Heart left ventricle (tissue), 16 donors: ENCODE results near the gene ENAH. TPM values are rescaled to one million over a fixed set of nuclear protein-coding genes. Genes with fewer than 3 reads are reported as not detected.

Source experiments
- ATAC-seq, 4 donors: fragments of 200-7000 bp; cut with Tn5 transposase; one replicate each; pipeline ENCODE4 v1.9.1; 2020 to 2022; ENCODE audit warnings: moderate library complexity in 4 of 4, mild to moderate bottlenecking in 3 of 4, moderate number of reproducible peaks in 1 of 4
- DNase-seq, 5 donors: peaks; one replicate each; pipeline ENCODE4 v3.0.0-alpha.2; 2020
- H3K27ac ChIP-seq, 12 donors: fragments of 200-600 bp; sonication (generic) in 4 of 12; one replicate each; pipeline versions ENCODE4 v1.5.0 to v1.8.0; 2016 to 2022; ENCODE audit warnings: mild to moderate bottlenecking in 2 of 12
- H3K27me3 ChIP-seq, 9 donors: fragments of 200-600 bp; sonication (generic) in 2 of 9; one replicate each; pipeline versions ENCODE4 v1.5.1 to v1.8.0; 2016 to 2022; ENCODE audit warnings: mild to moderate bottlenecking in 3 of 9
- H3K36me3 ChIP-seq, 9 donors: fragments of 200-600 bp; sonication (generic) in 2 of 9; one replicate each; pipeline versions ENCODE4 v1.5.0 to v1.8.0; 2018 to 2022; ENCODE audit warnings: mild to moderate bottlenecking in 2 of 9
- H3K4me1 ChIP-seq, 12 donors: fragments of 200-600 bp; sonication (generic) in 4 of 12; one replicate each; pipeline versions ENCODE4 v1.5.0 to v1.8.0; 2016 to 2022; ENCODE audit warnings: mild to moderate bottlenecking in 3 of 12
- H3K4me3 ChIP-seq, 12 donors: fragments of 200-600 bp; sonication (generic) in 4 of 12; one replicate each; pipeline versions ENCODE4 v1.5.0 to v1.8.0; 2017 to 2022; ENCODE audit warnings: mild to moderate bottlenecking in 9 of 12, moderate library complexity in 4 of 12
- H3K9me3 ChIP-seq, 12 donors: fragments of 200-600 bp; sonication (generic) in 4 of 12; one replicate each; pipeline versions ENCODE4 v1.5.0 to v1.8.0; 2016 to 2022; ENCODE audit warnings: mild to moderate bottlenecking in 1 of 12
- POLR2A ChIP-seq, 2 donors: fragments of 450-650 bp; IDR thresholded peaks; one replicate each; pipeline ENCODE4 v1.6.1; 2017; ENCODE audit warnings: antibody characterized with exemption in 2 of 2, mild to moderate bottlenecking in 2 of 2, moderate library complexity in 2 of 2
- WGBS, 4 donors: extraction: QIAGEN DNeasy Blood & Tissue Kit in 2 of 4; methylation state at CpG; one replicate each; pipeline versions ENCODE4 v1.1.5 to v1.1.7; 2013 to 2018; 5-methylcytosine and 5-hydroxymethylcytosine counted together
- intact Hi-C, 10 donors: fragments of 100-400 bp; cut with DNase I; formaldehyde crosslinking; loops; one replicate each; pipeline versions ENCODE4 v1.11.1 to v1.14.2; 2022
- polyA plus RNA-seq, 2 donors: library from polyadenylated mRNA; stranded (reverse); fragments of 200-250 nt; gene quantifications; one replicate each; pipeline ENCODE4 v1.2.3, GENCODE V29; 2013
- total RNA-seq, 9 donors: library from RNA; depleted of rRNA in 2 of 9; stranded (reverse); fragments of >200 nt in 2 of 9; fragmentation: NEBNext Ultra II Directional in 3 of 9; extraction: Animal tissue kit (Norgen Biotek cat#: 25700) in 3 of 9; gene quantifications; one replicate each; pipeline versions ENCODE4 v1.1.0 to v1.2.4, GENCODE V29; 2016 to 2023
- TF ChIP-seq, protein P1 (sequence below), 12 donors: fragments of 200-600 bp; sonication (generic) in 4 of 12; IDR thresholded peaks; one replicate each; pipeline versions ENCODE4 v1.5.0 to v1.8.0; 2018 to 2022; ENCODE audit warnings: antibody characterized with exemption in 12 of 12, mild to moderate bottlenecking in 5 of 12
- donor health status: ischemic (EF 13 %, LVEDD 7.1; RV severe dilation, severe dysfunction).
- donor health status: healthy with polysubstance abuse.
- donor health status: DM: no; HTN: yes; CAD: no.
- donor health status: DM: no; HTN: no; CAD: no.
- donor health status: ischemic (EF 25% LVEDD 6.9; RV normal size, moderate dysfunction).
- donor health status: ischemic (EF 25% LVEDD 5.7; RV mildly dilated, moderate dysfunction).
- donor health status: healthy.
- donor health status: DM: yes; HTN: yes; CAD: no.
- donor health status: ischemic (EF 35%, LVEDD 5.7; RV mildly dilated, moderate dysfunction).
- donor health status: nonischemic (EF 11% LVEDD 7.7; RV severe dilation, severe dysfunction).
- donor health status: DM: yes; HTN: yes; CAD: no.
- donor health status: PGD.
- donor health status: ischemic (EF 29% LVEDD 5.4; RV normal size, mild dysfunction).
- donor health status: nonischemic (EF 23%, LVEDD 6.1; RV moderate dilation, normal function).

ENAH gene
- total and polyA plus RNA-seq, 11 donors, result 17.0 to 183 (median 86.1) TPM

DNA sequence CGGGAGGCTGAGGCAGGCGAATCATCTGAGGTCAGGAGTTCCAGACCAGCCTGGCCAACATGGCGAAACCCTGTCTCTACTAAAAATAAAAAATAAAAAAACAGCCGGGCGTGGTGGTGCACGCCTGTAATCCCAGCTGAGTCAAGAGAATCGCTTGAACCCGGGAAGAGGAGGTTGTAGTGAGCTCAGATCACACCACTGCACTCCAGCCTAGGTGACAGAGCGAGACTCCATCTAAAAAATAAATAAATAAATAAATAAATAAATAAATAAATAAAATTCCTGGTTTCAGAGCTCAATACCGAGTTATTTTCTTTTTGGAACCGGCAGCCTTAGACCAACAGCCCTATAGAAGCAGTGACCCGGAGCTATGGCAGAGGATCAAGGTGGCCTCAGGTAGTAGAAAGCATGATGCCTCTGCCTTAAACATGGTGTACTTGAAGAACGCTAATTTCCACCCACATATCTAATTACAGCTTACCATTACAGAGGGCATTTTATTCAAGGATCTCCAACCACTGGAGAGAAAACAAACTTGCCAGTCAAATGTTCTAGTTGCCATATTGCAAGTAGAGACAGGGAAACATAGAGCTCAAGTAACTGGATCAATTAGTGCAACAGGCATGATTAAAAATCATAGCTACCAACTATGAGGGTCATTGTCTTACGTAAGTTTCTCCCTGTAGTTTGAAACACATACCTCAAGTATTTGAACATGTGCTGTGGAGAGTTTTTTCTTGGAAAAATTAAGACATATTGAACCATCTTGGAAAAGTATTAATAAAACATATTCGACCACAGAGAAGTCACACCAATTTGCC, 2.0 kb upstream of the ENAH start:
- intact Hi-C loops, result loop anchor here (5.0 to 10.0 kb wide), 18 partner anchors 37 to 180 kb away; no protein-coding TSS in a partner anchor
- Histone ChIP-seq H3K4me1 (peaks cover 0 to 49% (median 19%) of the 10 kb centered on the region in 12 donors), H3K27ac (peak overlapping the region in 11 of 12 donors; percentile 5 to 100 (median 96)), H3K4me3 (peak overlapping the region in 2 of 12 donors; percentile 9 to 92), H3K9me3 (no peaks in the 10 kb centered on the region), H3K36me3 (no peaks in the 10 kb centered on the region), H3K27me3 (peaks cover 0 to 6% (median 0%) of the 10 kb centered on the region in 9 donors)
- ATAC-seq (no peak), DNase-seq (no peak)
- TF ChIP-seq, protein P1, sequence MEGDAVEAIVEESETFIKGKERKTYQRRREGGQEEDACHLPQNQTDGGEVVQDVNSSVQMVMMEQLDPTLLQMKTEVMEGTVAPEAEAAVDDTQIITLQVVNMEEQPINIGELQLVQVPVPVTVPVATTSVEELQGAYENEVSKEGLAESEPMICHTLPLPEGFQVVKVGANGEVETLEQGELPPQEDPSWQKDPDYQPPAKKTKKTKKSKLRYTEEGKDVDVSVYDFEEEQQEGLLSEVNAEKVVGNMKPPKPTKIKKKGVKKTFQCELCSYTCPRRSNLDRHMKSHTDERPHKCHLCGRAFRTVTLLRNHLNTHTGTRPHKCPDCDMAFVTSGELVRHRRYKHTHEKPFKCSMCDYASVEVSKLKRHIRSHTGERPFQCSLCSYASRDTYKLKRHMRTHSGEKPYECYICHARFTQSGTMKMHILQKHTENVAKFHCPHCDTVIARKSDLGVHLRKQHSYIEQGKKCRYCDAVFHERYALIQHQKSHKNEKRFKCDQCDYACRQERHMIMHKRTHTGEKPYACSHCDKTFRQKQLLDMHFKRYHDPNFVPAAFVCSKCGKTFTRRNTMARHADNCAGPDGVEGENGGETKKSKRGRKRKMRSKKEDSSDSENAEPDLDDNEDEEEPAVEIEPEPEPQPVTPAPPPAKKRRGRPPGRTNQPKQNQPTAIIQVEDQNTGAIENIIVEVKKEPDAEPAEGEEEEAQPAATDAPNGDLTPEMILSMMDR (IDR thresholded peaks at IDR 0.05), result no peak
- TF ChIP-seq POLR2A (IDR thresholded peaks at IDR 0.05), result no peak
- 84 to 90% (median 87%) methylated on average over 15 of the region's 15 CpGs for WGBS, 4 donors

DNA sequence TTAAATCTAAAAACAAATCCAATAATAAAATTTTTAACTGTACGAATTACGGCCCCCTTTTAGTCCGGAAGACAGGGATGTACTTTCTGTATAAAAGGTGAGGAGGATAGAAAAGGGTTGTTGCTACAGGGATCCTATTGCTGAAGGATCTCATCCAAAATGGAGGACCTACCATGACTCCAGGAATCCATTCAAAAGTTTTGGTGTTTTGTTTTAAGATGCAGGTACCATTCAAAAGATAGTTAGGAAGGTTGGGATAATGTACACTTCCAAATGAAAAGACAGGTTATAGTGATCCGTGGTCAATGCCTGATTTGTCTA, 1.3 kb upstream of the ENAH start:
- Histone ChIP-seq H3K9me3 (no peaks in the 10 kb centered on the region), H3K27ac (peak overlapping the region in 11 of 12 donors; percentile 92 to 100 (median 96)), H3K4me3 (peak overlapping the region in 11 of 12 donors; percentile 80 to 97 (median 92)), H3K4me1 (peaks cover 0 to 55% (median 24%) of the 10 kb centered on the region in 12 donors), H3K27me3 (peaks cover 0 to 6% (median 0%) of the 10 kb centered on the region in 9 donors), H3K36me3 (no peaks in the 10 kb centered on the region)
- intact Hi-C loops, result loop anchor here (5.0 to 10.0 kb wide), 16 partner anchors 42 to 179 kb away; no protein-coding TSS in a partner anchor
- 76 to 83% (median 79%) methylated on average over 4 of the region's 4 CpGs for WGBS, 4 donors
- DNase-seq (no peak), ATAC-seq (no peak)
- TF ChIP-seq POLR2A (IDR thresholded peaks at IDR 0.05), result no peak
- TF ChIP-seq, protein P1 (IDR thresholded peaks at IDR 0.05), result no peak

DNA sequence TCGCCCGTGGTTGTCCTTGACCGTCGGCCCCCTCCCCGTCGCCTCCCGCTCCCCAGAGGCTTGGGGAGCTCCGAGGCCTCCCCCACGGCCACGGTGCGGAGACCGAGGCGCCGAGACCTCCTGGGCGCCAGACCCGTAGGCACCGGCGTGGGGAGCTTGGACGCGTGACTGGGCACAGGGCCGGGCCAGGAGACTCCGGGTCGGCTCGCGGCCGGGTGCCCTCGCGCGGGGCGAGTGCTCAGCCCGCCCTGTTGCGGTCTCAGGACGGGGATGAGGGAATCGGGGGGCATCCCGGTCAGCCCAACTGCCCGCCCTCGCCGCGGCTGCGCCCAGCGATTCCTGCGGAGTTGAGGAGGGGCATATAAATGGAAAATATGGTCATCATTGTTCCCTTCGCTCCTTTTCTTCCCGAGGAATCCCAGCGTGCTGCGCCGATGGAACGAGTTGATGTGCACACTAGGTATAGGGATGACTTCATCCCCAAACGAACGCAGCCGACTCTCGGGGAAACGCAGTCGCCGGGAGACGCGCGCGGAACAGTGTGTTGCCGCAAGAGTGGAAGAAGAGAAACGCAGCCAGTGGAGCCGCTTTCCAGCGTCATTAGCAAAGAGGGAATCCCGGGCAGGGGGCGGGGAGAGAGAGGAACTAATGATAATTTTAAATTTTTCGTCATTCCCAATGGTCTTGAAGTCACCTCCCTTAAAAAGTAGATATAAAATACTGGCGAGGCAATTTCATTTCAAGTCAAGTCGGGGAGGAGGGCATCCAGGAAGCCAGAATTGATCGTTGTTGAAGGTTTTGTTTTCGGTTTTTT, 747 bp upstream of the ENAH start:
- WGBS, 4 donors, result 2 to 3% (median 2%) methylated on average over 43 to 70 of the region's 70 CpGs
- H3K4me1 ChIP-seq, result peaks cover 0 to 61% (median 29%) of the 10 kb centered on the region in 12 donors
- peak; percentile 73 to 80 (median 77) for DNase-seq
- intact Hi-C loops, result loop anchor here (2.0 to 10.0 kb wide), 18 partner anchors 41 to 179 kb away; partner anchors contain the start of gene SRP9 (in 1 of the 10)
- H3K4me3 ChIP-seq, result peak overlapping the region; percentile 80 to 99 (median 92)
- peak in 1 of 2 donors; percentile 15 for TF ChIP-seq POLR2A (IDR thresholded peaks at IDR 0.05)
- TF ChIP-seq, protein P1 (IDR thresholded peaks at IDR 0.05), result no peak
- H3K9me3 ChIP-seq, result no peaks in the 10 kb centered on the region
- peaks cover 0 to 6% (median 0%) of the 10 kb centered on the region in 9 donors for H3K27me3 ChIP-seq
- peak; percentile 16 to 65 (median 52) for ATAC-seq
- no peaks in the 10 kb centered on the region for H3K36me3 ChIP-seq
- H3K27ac ChIP-seq, result peak overlapping the region; percentile 92 to 100 (median 96)
